GM18870 (cell line): ENCODE results near the gene P2RY2.

Experiments used
- ATAC-seq: cut with Tn5 transposase; IDR thresholded peaks from one replicate; pipeline ENCODE4 v1.9.1; 2021; ENCODE audit warnings: moderate library complexity; ENCODE audit not compliant: unreplicated experiment

P2RY2 gene

DNA sequence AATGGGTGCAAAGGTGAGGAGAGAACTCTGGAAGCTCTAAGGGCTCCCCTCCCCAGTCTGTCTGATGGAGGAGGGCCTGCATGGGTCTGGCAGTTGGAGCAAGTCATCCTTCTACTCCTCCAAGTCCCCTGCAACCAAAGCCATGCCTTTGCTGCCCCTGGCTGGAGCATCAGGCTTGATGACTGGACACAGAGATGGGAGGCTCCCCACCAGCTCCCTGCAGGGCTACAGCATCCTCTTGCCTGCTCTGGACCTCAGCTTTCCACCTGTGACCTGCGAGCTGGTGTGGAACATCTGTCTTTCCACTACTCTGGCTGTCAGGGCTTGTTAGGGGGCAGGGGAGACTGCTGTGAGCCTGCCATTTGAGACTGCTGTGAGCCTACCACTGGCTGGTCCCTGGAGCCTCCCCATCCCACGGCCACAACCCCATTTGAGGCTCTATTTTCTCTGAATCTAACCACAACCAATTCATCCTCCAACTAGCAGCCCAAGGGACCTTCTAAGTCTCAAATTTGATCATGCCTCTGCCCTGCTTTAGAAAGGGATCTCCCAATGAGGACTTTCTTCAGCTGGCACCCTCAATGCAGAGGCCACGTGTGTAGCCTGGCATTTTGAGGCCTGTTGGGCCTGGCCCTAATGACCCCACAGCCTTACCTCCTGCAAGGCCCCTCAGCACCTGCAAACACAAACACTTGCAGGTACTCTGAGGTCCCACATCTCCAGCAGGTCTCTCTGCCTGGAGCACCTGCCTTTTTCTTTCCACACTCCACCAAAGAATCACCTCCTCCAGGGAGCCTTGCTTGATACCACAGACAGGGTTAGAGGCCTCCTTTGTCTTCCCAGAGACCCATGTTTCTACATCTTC lies 63.9 kb downstream of the P2RY2 start:
- no peak for ATAC-seq

- no peak for ATAC-seq
Observed at GRCh38 chr11:73283276-73284000, 65.4 kb downstream of the P2RY2 start.

DNA sequence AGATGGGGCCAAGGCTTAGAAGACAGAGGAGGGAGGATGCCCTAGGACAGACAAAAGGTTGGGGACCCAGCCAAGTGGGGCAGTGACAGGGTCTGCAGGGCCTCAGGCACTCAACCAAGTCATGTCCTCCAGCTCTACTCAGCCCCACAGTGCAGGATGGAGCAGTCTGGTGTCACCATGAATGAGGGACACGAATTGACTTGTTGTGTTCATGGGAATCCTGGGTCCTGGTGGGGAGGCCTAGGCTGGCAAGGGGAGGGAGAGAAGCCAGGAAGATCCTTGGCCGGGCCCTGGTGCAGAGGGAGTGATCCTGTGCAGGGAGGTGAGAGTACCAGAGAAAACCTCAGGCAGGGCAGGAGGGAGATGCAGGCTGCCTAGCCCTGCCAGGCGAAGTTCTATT lies 66.0 kb downstream of the P2RY2 start:
- no peak for ATAC-seq

DNA sequence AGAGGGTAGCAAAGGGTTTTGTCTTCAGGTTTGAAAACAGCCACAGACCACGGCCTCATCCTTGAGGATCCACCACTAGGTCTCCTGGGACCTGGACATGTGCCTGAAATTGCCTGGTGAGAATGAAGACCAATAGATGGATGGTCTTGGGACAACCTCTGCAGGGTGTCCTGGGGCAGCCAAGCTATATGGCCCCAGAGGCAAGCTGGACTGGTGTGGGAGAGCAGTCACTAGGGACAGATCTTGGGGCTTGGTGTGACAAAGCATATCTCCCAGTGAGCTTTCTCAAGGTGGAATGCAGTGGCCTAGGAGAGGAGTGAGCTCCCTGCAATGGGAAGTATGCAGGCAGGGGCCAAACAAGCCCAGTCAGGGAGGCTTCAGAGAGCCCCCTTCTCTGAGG lies 67.6 kb downstream of the P2RY2 start:
- ATAC-seq, result no peak
